ENCODE measurements around the gene CYRIA.

- TF ChIP-seq CTCF (IDR thresholded peaks at IDR 0.05) (no peak), POLR2A (IDR thresholded peaks at IDR 0.05) (no peak)
These were observed 28.3 kb downstream of the CYRIA start for GRCh38 chr2:16637304-16637703.
